D721Med (cell line): ENCODE measurements around the gene PLEKHH3.
"Not testable (repeated sequence)": the region's sequence is repeated elsewhere in the genome, so short reads cannot be mapped to it uniquely, and the experiment has no call there.

Source experiments
- DNase-seq: peaks from one replicate; pipeline ENCODE4 v3.0.0; 2011; ENCODE audit warnings: low spot score; ENCODE audit not compliant: insufficient read length
- FAIRE-seq: peaks from 2 replicates; lab custom pipeline; 2011; peaks lifted over from hg19 to GRCh38; lab: Jason Lieb, UNC
- CTCF ChIP-seq: IDR thresholded peaks from 2 replicates; pipeline ENCODE4 v1.5.1; 2012; ENCODE audit warnings: mild to moderate bottlenecking, control low read depth; ENCODE audit not compliant: insufficient read depth; ENCODE audit errors: missing control alignments

The PLEKHH3 gene

DNA sequence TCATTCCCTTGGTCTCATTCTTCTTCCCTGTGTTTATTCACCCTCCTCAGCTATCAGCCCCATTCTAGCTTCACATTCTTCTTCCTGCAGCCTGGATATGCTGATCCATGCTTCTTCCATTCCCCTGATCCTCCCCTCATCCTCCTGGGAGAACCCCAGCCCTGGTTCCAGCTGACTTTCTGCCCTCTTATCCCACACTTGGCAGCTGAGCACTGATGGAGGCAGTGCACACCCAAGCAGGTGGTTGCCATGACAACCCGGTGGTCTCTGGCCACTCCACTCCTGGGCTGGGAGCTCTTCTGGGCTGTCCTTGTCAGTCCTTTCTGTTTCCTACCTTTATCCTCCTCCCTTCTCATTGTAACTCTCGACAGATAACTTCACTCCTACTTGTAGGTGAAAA, 34.5 kb downstream of the PLEKHH3 start:
- DNase-seq = no peak
- FAIRE-seq = no peak
- no peak for TF ChIP-seq CTCF

DNA sequence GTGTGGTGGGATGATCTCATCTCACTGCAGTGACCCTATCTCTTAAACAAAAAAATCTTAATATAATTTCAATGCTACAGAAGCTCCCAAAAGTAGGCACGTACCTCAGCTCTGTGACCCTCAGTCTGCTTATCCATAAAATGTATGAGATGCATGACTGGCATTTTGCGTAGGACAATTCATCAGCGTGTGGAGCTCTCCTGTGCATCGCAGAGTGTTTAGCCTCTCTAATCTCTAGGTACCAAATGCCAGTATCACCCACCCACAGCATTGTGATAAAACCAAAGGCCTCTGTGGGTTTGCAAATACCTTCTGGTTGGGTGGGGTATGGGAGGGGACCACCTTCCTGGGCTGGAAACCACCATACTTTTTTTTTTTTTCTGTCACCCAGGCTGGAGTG, 36.7 kb downstream of the PLEKHH3 start:
- DNase-seq (no peak), FAIRE-seq (no peak)
- TF ChIP-seq CTCF = no peak

DNA sequence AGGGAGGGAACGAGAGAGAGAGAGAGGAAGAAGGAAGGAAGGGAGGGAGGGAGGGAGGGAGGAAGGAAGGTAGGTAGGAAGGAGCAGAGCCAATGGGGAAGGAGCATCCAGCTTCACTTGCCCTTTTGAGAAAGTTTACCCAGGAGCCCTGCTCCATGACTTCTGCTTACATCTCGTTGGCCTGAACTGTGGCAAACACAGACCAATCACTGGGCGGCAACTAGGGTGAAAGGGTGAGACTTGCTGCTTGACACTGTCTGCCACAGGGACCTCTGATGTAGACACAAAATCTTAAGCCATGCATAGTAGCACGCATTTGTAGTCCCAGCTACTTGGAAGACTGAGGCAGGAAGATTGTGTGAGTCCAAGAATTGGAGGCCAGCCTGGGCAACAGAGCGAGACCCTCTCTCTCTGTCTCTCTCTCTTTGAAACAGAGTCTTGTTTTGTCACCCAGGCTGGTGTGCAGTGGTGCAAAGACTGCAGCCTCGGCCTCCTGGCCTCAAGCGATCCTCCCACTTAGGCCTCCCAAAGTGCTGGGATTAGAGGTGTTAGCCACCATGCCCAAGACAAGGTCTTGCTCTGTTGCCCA, 37.2 kb downstream of the PLEKHH3 start:
- no peak for TF ChIP-seq CTCF
- no peak for DNase-seq
- no peak for FAIRE-seq

GRCh38 chr17:42632949-42633444, 43.8 kb downstream of the PLEKHH3 start:
- no peak for TF ChIP-seq CTCF
- no peak for FAIRE-seq
- DNase-seq = no peak

- FAIRE-seq (no peak), DNase-seq (no peak)
- no peak for TF ChIP-seq CTCF
Measured at GRCh38 chr17:42629411-42630009, 47.3 kb downstream of the PLEKHH3 start.

DNA sequence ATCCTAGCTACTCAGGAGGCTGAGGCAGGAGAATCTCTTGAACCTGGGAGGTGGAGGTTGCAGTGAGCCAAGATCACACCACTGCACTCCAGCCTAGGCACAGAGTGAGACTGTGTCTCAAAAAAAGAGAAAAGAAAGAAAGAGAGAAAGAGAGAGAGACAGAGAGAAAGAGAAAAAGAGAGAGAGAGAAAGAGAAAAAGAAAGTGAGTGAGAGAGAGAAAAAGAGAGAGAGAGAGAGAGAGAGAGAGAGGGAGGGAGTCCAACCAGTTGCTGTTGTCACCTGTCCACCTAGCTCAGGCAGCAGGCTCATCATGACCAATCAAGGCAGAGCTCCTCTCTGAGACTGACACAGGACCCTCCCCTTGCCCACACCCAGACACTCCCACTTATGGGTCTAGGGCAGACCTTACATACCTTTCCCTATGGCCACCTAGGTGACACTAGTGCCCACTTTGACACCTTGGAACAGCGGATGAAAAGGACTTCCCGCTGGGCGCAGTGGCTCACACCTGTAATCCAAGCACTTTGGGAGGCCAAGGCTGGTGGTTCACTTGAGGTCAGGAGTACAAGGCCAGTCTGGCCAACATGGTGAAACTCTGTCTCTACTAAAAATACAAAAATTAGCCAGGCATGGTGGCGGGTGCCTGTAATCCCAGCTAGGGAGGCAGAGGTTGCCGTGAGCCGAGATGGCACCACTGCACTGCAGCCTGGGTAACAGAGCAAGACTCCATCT, 49.6 kb downstream of the PLEKHH3 start:
- DNase-seq, FAIRE-seq: not testable (repeated sequence)

GRCh38 chr17:42623732-42624596, 52.8 kb downstream of the PLEKHH3 start:
- TF ChIP-seq CTCF = no peak
- no peak for DNase-seq
- FAIRE-seq = no peak
